Gastrocnemius medialis (tissue), 4 donors: ENCODE measurements around the gene MATN1. TPM values are rescaled to one million over a fixed set of nuclear protein-coding genes. Genes with fewer than 3 reads are reported as not detected.

Experiments
- ATAC-seq, 2 donors: fragments of 150-250 bp; one replicate each; pipeline ENCODE4 v1.9.1; 2016
- DNase-seq, 2 donors: peaks; one replicate each; pipeline ENCODE4 v3.0.0-alpha.2; 2019
- H3K27ac ChIP-seq, 4 donors: fragments of 200-600 bp; sonication (generic); 1 replicate in 1 of 4; 2 replicates in 3 of 4; pipeline ENCODE4 v1.5.1; 2016 to 2018; ENCODE audit warnings: mild to moderate bottlenecking in 2 of 4, moderate library complexity in 1 of 4
- H3K27me3 ChIP-seq, 3 donors: fragments of 200-600 bp; sonication (generic) in 2 of 3; 1 replicate in 1 of 3; 2 replicates in 2 of 3; pipeline versions ENCODE4 v1.5.1 to v1.6.0; 2016 to 2019; ENCODE audit warnings: mild to moderate bottlenecking in 1 of 3, moderate library complexity in 1 of 3
- H3K36me3 ChIP-seq, 2 donors: fragments of 200-600 bp; sonication (generic) in 1 of 2; one replicate each; pipeline ENCODE4 v1.5.1; 2017 to 2018
- H3K4me1 ChIP-seq, 2 donors: fragments of 200-600 bp; sonication (generic) in 1 of 2; one replicate each; pipeline ENCODE4 v1.5.1; 2016 to 2017; ENCODE audit warnings: mild to moderate bottlenecking in 2 of 2
- H3K4me3 ChIP-seq, 4 donors: fragments of 200-600 bp; sonication (generic) in 3 of 4; 1 replicate in 1 of 4; 2 replicates in 3 of 4; pipeline ENCODE4 v1.5.1; 2016 to 2019; ENCODE audit warnings: mild to moderate bottlenecking in 2 of 4
- H3K9me3 ChIP-seq, 3 donors: fragments of 200-600 bp; sonication (generic) in 2 of 3; 1 replicate in 1 of 3; 2 replicates in 2 of 3; pipeline ENCODE4 v1.5.1; 2016 to 2019
- CTCF ChIP-seq, 5 experiments: fragments of 450-650 bp in 3 of 5; fragments of 200-600 bp in 2 of 5; sonication (generic) in 2 of 5; IDR thresholded peaks in 4 of 5; conservative IDR thresholded peaks in 1 of 5; 1 replicate in 4 of 5; 2 replicates in 1 of 5; pipeline ENCODE4 v1.5.1; 2016 to 2019; ENCODE audit warnings: antibody characterized with exemption in 5 of 5, mild to moderate bottlenecking in 3 of 5, moderate library complexity in 3 of 5
- POLR2A ChIP-seq, 2 donors: fragments of 450-650 bp; IDR thresholded peaks; one replicate each; pipeline ENCODE4 v1.6.1; 2017; ENCODE audit warnings: antibody characterized with exemption in 2 of 2, mild to moderate bottlenecking in 2 of 2, moderate library complexity in 2 of 2
- in situ Hi-C, 4 donors: fragments of 200-750 bp; cut with MboI; loops; one replicate each; pipeline versions ENCODE4 v1.15.0 to v1.8.0; 2017; ENCODE audit warnings: low sequenced_read_pairs in 4 of 4
- intact Hi-C: fragments of 100-400 bp; cut with DNase I; formaldehyde crosslinking; loops from one replicate; pipeline ENCODE4 v1.15.1; 2023; ENCODE audit warnings: low total_unique reads
- total RNA-seq, 4 donors: library from RNA; depleted of rRNA; stranded (reverse); fragments of >200 nt; gene quantifications; one replicate each; pipeline versions ENCODE4 v1.1.0 to v1.2.3, GENCODE V29; 2016

MATN1 gene
- total RNA-seq, 4 donors from 2014 or later = not detected

- Histone ChIP-seq H3K4me1 (peaks cover 0 to 3% of the 10 kb centered on the region in 2 donors), H3K36me3 (no peaks in the 10 kb centered on the region), H3K4me3 (no peak overlapping the region), H3K9me3 (no peaks in the 10 kb centered on the region), H3K27ac (no peak overlapping the region), H3K27me3 (peaks cover 26 to 34% (median 29%) of the 10 kb centered on the region in 3 donors)
- DNase-seq (no peak), ATAC-seq (no peak)
- in situ Hi-C loops (loop anchor here in 3 of 4 donors (25.0 kb wide), 4 partner anchors 894 to 1894 kb away; partner anchors contain the start of genes MECR (in 1 of the 3) and PTPRU (in 1 of the 3)), intact Hi-C loops (loop anchor here (5.0 kb wide), 1 partner anchor 934 kb away; no protein-coding TSS in a partner anchor)
- TF ChIP-seq POLR2A (IDR thresholded peaks at IDR 0.05) (no peak), CTCF (IDR thresholded peaks at IDR 0.05 in 4 of 5, conservative IDR thresholded peaks at IDR 0.05 in 1 of 5) (no peak)
Observed at GRCh38 chr1:30680879-30681278, 42.5 kb downstream of the MATN1 start.

GRCh38 chr1:30680429-30680828, 43.0 kb downstream of the MATN1 start:
- intact Hi-C loops (loop anchor here (5.0 kb wide), 1 partner anchor 933 kb away; no protein-coding TSS in a partner anchor), in situ Hi-C loops (loop anchor here in 3 of 4 donors (25.0 kb wide), 4 partner anchors 893 to 1893 kb away; partner anchors contain the start of genes MECR (in 1 of the 3) and PTPRU (in 1 of the 3))
- Histone ChIP-seq H3K4me3 (no peak overlapping the region), H3K27me3 (peaks cover 21 to 30% (median 24%) of the 10 kb centered on the region in 3 donors), H3K27ac (no peak overlapping the region), H3K4me1 (peaks cover 0 to 7% of the 10 kb centered on the region in 2 donors), H3K9me3 (no peaks in the 10 kb centered on the region), H3K36me3 (no peaks in the 10 kb centered on the region)
- no peak for TF ChIP-seq POLR2A (IDR thresholded peaks at IDR 0.05)
- no peak for TF ChIP-seq CTCF (IDR thresholded peaks at IDR 0.05 in 4 of 5, conservative IDR thresholded peaks at IDR 0.05 in 1 of 5)
- ATAC-seq (no peak), DNase-seq (no peak)

GRCh38 chr1:30679976-30680305, 43.4 kb downstream of the MATN1 start:
- peaks cover 0 to 9% of the 10 kb centered on the region in 2 donors for H3K4me1 ChIP-seq

GRCh38 chr1:30679201-30679975, 44.0 kb downstream of the MATN1 start:
- no peak for ATAC-seq

More at GRCh38 chr1:30679976-30680305, 43.4 kb downstream of the MATN1 start:
- no peak for DNase-seq
- in situ Hi-C loops = loop anchor here in 3 of 4 donors (25.0 kb wide), 4 partner anchors 893 to 1893 kb away; partner anchors contain the start of genes MECR (in 1 of the 3) and PTPRU (in 1 of the 3)
- Histone ChIP-seq H3K4me3 (no peak overlapping the region), H3K27ac (no peak overlapping the region), H3K9me3 (no peaks in the 10 kb centered on the region), H3K27me3 (peaks cover 16 to 27% (median 19%) of the 10 kb centered on the region in 3 donors), H3K36me3 (no peaks in the 10 kb centered on the region)
- TF ChIP-seq CTCF (IDR thresholded peaks at IDR 0.05 in 4 of 5, conservative IDR thresholded peaks at IDR 0.05 in 1 of 5) = no peak
- no peak for TF ChIP-seq POLR2A (IDR thresholded peaks at IDR 0.05)
- no peak for ATAC-seq
- intact Hi-C loops = loop anchor here (5.0 kb wide), 1 partner anchor 933 kb away; no protein-coding TSS in a partner anchor

More at GRCh38 chr1:30679201-30679975, 44.0 kb downstream of the MATN1 start:
- intact Hi-C loops = no loop called here
- no peak for DNase-seq
- no peak overlapping the region for H3K4me3 ChIP-seq
- peaks cover 0 to 9% of the 10 kb centered on the region in 2 donors for H3K4me1 ChIP-seq
- in situ Hi-C loops = loop anchor here in 3 of 4 donors (25.0 kb wide), 4 partner anchors 892 to 1892 kb away; partner anchors contain the start of genes MECR (in 1 of the 3) and PTPRU (in 1 of the 3)
- H3K27ac ChIP-seq = no peak overlapping the region
- H3K27me3 ChIP-seq = peaks cover 11 to 22% (median 14%) of the 10 kb centered on the region in 3 donors
- no peaks in the 10 kb centered on the region for H3K9me3 ChIP-seq
- TF ChIP-seq CTCF (IDR thresholded peaks at IDR 0.05 in 4 of 5, conservative IDR thresholded peaks at IDR 0.05 in 1 of 5) (no peak), POLR2A (IDR thresholded peaks at IDR 0.05) (no peak)
- H3K36me3 ChIP-seq = no peaks in the 10 kb centered on the region
